H9 (cell line): ENCODE measurements around the gene MRGPRG. TPM values are rescaled to one million over a fixed set of nuclear protein-coding genes. Genes with fewer than 3 reads are reported as not detected.

Source experiments
- total RNA-seq: library from RNA; stranded (reverse); gene quantifications from 2 replicates; pipeline ENCODE4 v1.2.1, GENCODE V29; 2021

Gene MRGPRG
- total RNA-seq, 1 experiment from 2014 or later: not detected

Other genes starting within 250 kb of the MRGPRG start
- 212 and 217 TPM in 2 replicates for gene NAP1L4, start 226.5 kb downstream of the MRGPRG start, total RNA-seq
- gene CARS1, start 161.4 kb downstream of the MRGPRG start, total RNA-seq: 82.5 and 92.3 TPM in 2 replicates
- gene OSBPL5, start 53.5 kb downstream of the MRGPRG start, total RNA-seq: 11.1 and 16.1 TPM in 2 replicates
- gene MRGPRE, start 13.6 kb upstream of the MRGPRG start, total RNA-seq: not detected in 2 replicates
- 108 and 116 TPM in 2 replicates for gene ZNF195, start 160.3 kb upstream of the MRGPRG start, total RNA-seq